B cell (primary cell): Measurements from ENCODE around the gene EEF1E1. TPM values are rescaled to one million over a fixed set of nuclear protein-coding genes. Genes with fewer than 3 reads are reported as not detected.

ENCODE experiments used
- ATAC-seq: fragments of 200-7000 bp; cut with Tn5 transposase; one replicate; pipeline ENCODE4 v1.10.0; 2021; ENCODE audit warnings: low read depth, mild to moderate bottlenecking, moderate number of reproducible peaks, moderate library complexity
- CTCF ChIA-PET: fragments of 350-600 bp; sonication (Branson Sonifier 250); formaldehyde crosslinking; loops from one replicate; lab custom pipeline; 2021; ENCODE audit warnings: antibody characterized with exemption, inconsistent platforms; lab: Charles Lee
- POLR2A ChIA-PET: fragments of 350-600 bp; sonication (Branson Sonifier 250); formaldehyde crosslinking; loops from one replicate; lab custom pipeline; 2021; ENCODE audit warnings: antibody characterized with exemption; lab: Charles Lee
- DNase-seq: peaks from one replicate; pipeline ENCODE4 v3.0.0; 2013
- H2AFZ ChIP-seq: 2 replicates; pipeline ENCODE4 v1.6.1; 2012; ENCODE audit warnings: mild to moderate bottlenecking, low read depth, low read length; ENCODE audit not compliant: insufficient read depth, poor library complexity, severe bottlenecking
- H3K27ac ChIP-seq, 2 donors: 1 replicate in 1 of 2; 2 replicates in 1 of 2; pipeline ENCODE4 v1.5.1; 2012 to 2013; ENCODE audit warnings: low read length in 2 of 2, mild to moderate bottlenecking in 2 of 2, moderate library complexity in 1 of 2
- H3K27me3 ChIP-seq, 4 experiments: fragments of 200-600 bp in 1 of 4; sonication (generic) in 1 of 4; replicated peaks in 1 of 4; 1 replicate in 2 of 4; 2 replicates in 2 of 4; pipeline versions ENCODE4 v1.6.1 to v1.7.0; 2013 to 2016; ENCODE audit warnings: low read length in 3 of 4, mild to moderate bottlenecking in 2 of 4, mixed read lengths in 1 of 4, moderate library complexity in 1 of 4; ENCODE audit not compliant: insufficient read depth in 4 of 4, control insufficient read depth in 3 of 4; ENCODE audit errors: control extremely low read depth in 1 of 4
- H3K36me3 ChIP-seq, 2 experiments: replicated peaks in 1 of 2; 1 replicate in 1 of 2; 2 replicates in 1 of 2; pipeline versions ENCODE4 v1.6.1 to v1.7.1; 2013; ENCODE audit warnings: low read length in 1 of 2; ENCODE audit not compliant: insufficient read depth in 2 of 2, control insufficient read depth in 1 of 2; ENCODE audit errors: control extremely low read depth in 1 of 2, extremely low read depth in 1 of 2
- H3K4me1 ChIP-seq, 2 donors: fragments of 200-600 bp in 1 of 2; sonication (generic) in 1 of 2; 1 replicate in 1 of 2; 2 replicates in 1 of 2; pipeline versions ENCODE4 v1.5.1 to v1.6.1; 2013 to 2017; ENCODE audit warnings: low read length in 2 of 2; ENCODE audit not compliant: control insufficient read depth in 2 of 2, insufficient read depth in 2 of 2
- H3K4me2 ChIP-seq: replicated peaks from 2 replicates; pipeline ENCODE3; 2012; ENCODE audit warnings: mild to moderate bottlenecking, low read depth, low read length; ENCODE audit not compliant: poor library complexity, severe bottlenecking
- H3K4me3 ChIP-seq, 5 experiments: fragments of 200-600 bp in 1 of 5; sonication (generic) in 1 of 5; 1 replicate in 3 of 5; 2 replicates in 2 of 5; pipeline versions ENCODE4 v1.5.1 to v1.7.0; 2011 to 2016; ENCODE audit warnings: low read length in 4 of 5, mild to moderate bottlenecking in 4 of 5, low read depth in 2 of 5, control low read depth in 1 of 5, moderate library complexity in 1 of 5; ENCODE audit not compliant: insufficient read depth in 1 of 5; ENCODE audit errors: control extremely low read depth in 1 of 5, extremely low read depth in 1 of 5
- H3K79me2 ChIP-seq: fragments of 200-600 bp; sonication (generic); one replicate; pipeline ENCODE4 v1.6.0; 2016; ENCODE audit warnings: low read length; ENCODE audit not compliant: control insufficient read depth, insufficient read depth
- H3K9ac ChIP-seq: fragments of 200-600 bp; sonication (generic); 2 replicates; pipeline ENCODE4 v1.6.1; 2017; ENCODE audit warnings: mild to moderate bottlenecking, low read length, moderate library complexity
- H3K9me3 ChIP-seq, 3 donors: one replicate each; pipeline versions ENCODE4 v1.6.1 to v1.7.1; 2013; ENCODE audit warnings: low read length in 2 of 3; ENCODE audit not compliant: control insufficient read depth in 2 of 3, insufficient read depth in 1 of 3; ENCODE audit errors: control extremely low read depth in 1 of 3
- H4K20me1 ChIP-seq: 2 replicates; pipeline ENCODE4 v1.6.0; 2012; ENCODE audit warnings: mild to moderate bottlenecking, low read length; ENCODE audit not compliant: insufficient read depth, control insufficient read depth, poor library complexity, severe bottlenecking
- H3K27ac Mint-ChIP-seq: one replicate; pipeline ENCODE4 v1.8.0; 2021; ENCODE audit warnings: mixed read lengths
- H3K27me3 Mint-ChIP-seq: one replicate; pipeline ENCODE4 v1.8.0; 2021; ENCODE audit warnings: mixed read lengths
- H3K4me1 Mint-ChIP-seq: one replicate; pipeline ENCODE4 v1.8.0; 2021; ENCODE audit warnings: mixed read lengths
- H3K4me3 Mint-ChIP-seq: one replicate; pipeline ENCODE4 v1.8.0; 2021; ENCODE audit warnings: mixed read lengths
- H3K9me3 Mint-ChIP-seq: one replicate; pipeline ENCODE4 v1.8.0; 2022; ENCODE audit warnings: mixed read lengths; ENCODE audit not compliant: insufficient read depth
- CTCF ChIP-seq: fragments of 200-600 bp; IDR thresholded peaks from one replicate; pipeline ENCODE4 v1.8.0; 2022; ENCODE audit warnings: antibody characterized with exemption, mild to moderate bottlenecking
- EZH2 ChIP-seq: IDR thresholded peaks from 2 replicates; pipeline ENCODE4 v1.6.1; 2012; ENCODE audit warnings: borderline replicate concordance, low read depth, mild to moderate bottlenecking, moderate library complexity, low read length; ENCODE audit not compliant: insufficient read depth, poor library complexity, severe bottlenecking
- WGBS: methylation state at CpG from one replicate; pipeline ENCODE4 v1.1.5; 2013; ENCODE audit warnings: missing lambda C conversion rate; ENCODE audit not compliant: insufficient coverage; 5-methylcytosine and 5-hydroxymethylcytosine counted together
- intact Hi-C: fragments of 100-400 bp; cut with micrococcal nuclease; formaldehyde crosslinking; loops from one replicate; pipeline ENCODE4 v1.10.0; 2022
- polyA plus RNA-seq: library from polyadenylated mRNA; depleted of rRNA; stranded (reverse); fragments of >200 nt; gene quantifications from 2 replicates; pipeline ENCODE4 v1.2.3, GENCODE V29; 2012
- total RNA-seq, 2 donors: library from RNA; stranded (reverse); fragments of 120-200 nt in 1 of 2; gene quantifications; 1 replicate in 1 of 2; 2 replicates in 1 of 2; pipeline versions ENCODE4 v1.2.3 to v1.2.4, GENCODE V29; 2013 to 2022

EEF1E1 gene
- total and polyA plus RNA-seq, 2 donors (not counting 1 experiment from before 2014, with no cell fraction given): 20.1 to 23.1 TPM

GRCh38 chr6:8057263-8057662 lies 45.1 kb downstream of the EEF1E1 start:
- Histone ChIP-seq H2AFZ (no peak overlapping the region), H3K27ac (no peak overlapping the region), H3K4me3 (no peak overlapping the region), H3K9me3 (no peaks in the 10 kb centered on the region), H3K4me2 (no peak overlapping the region), H3K27me3 (no peaks in the 10 kb centered on the region), H4K20me1 (peaks cover 3% of the 10 kb centered on the region), H3K36me3 (peaks cover 8 to 37% of the 10 kb centered on the region in 2 experiments), H3K9ac (no peak overlapping the region), H3K79me2 (peaks cover 17% of the 10 kb centered on the region), H3K4me1 (no peaks in the 10 kb centered on the region)
- DNase-seq: no peak
- POLR2A ChIA-PET: no interaction called here
- Mint-ChIP-seq H3K27ac (no peak overlapping the region), H3K9me3 (no peaks in the 10 kb centered on the region), H3K27me3 (no peaks in the 10 kb centered on the region), H3K4me1 (peaks cover 2% of the 10 kb centered on the region), H3K4me3 (no peak overlapping the region)
- intact Hi-C loops: no loop called here
- no CpG with 5 or more reads among the region's 4 CpGs for WGBS
- no peak for ATAC-seq
- CTCF ChIA-PET: interaction anchor here (1.2 to 5.2 kb wide), 3 partner anchors 331 to 338 kb away, joined by 3 to 63 read pairs (median 6); partner anchors contain the start of gene BMP6
- TF ChIP-seq EZH2: no peak
- TF ChIP-seq CTCF: no peak

GRCh38 chr6:8054276-8054675 lies 48.1 kb downstream of the EEF1E1 start:
- H3K27ac Mint-ChIP-seq: no peak overlapping the region
- DNase-seq (no peak), ATAC-seq (no peak)
- Histone ChIP-seq H3K79me2 (peaks cover 20% of the 10 kb centered on the region), H2AFZ (no peak overlapping the region), H3K9ac (no peak overlapping the region), H3K4me3 (no peak overlapping the region), H3K4me1 (no peaks in the 10 kb centered on the region), H3K27me3 (no peaks in the 10 kb centered on the region), H3K4me2 (no peak overlapping the region), H3K9me3 (no peaks in the 10 kb centered on the region), H3K36me3 (peaks cover 4 to 30% of the 10 kb centered on the region in 2 experiments), H4K20me1 (peaks cover 10% of the 10 kb centered on the region), H3K27ac (no peak overlapping the region)
- intact Hi-C loops: no loop called here
- ChIA-PET CTCF (no interaction called here), POLR2A (no interaction called here)
- no peak overlapping the region for H3K4me3 Mint-ChIP-seq
- no peaks in the 10 kb centered on the region for H3K9me3 Mint-ChIP-seq
- no CpG with 5 or more reads among the region's 2 CpGs for WGBS
- H3K27me3 Mint-ChIP-seq: no peaks in the 10 kb centered on the region
- peaks cover 2% of the 10 kb centered on the region for H3K4me1 Mint-ChIP-seq
- no peak for TF ChIP-seq CTCF
- no peak for TF ChIP-seq EZH2
